B cell (primary cell): Measurements from ENCODE around the gene DEAF1. TPM values are rescaled to one million over a fixed set of nuclear protein-coding genes. Genes with fewer than 3 reads are reported as not detected.
A peak's percentile ranks its signal among the peaks of the same experiment; 100 is the strongest.

Experiments used
- ATAC-seq: fragments of 200-7000 bp; cut with Tn5 transposase; one replicate; pipeline ENCODE4 v1.10.0; 2021; ENCODE audit warnings: low read depth, mild to moderate bottlenecking, moderate number of reproducible peaks, moderate library complexity
- CTCF ChIA-PET: fragments of 350-600 bp; sonication (Branson Sonifier 250); formaldehyde crosslinking; loops from one replicate; lab custom pipeline; 2021; ENCODE audit warnings: antibody characterized with exemption, inconsistent platforms; lab: Charles Lee
- POLR2A ChIA-PET: fragments of 350-600 bp; sonication (Branson Sonifier 250); formaldehyde crosslinking; loops from one replicate; lab custom pipeline; 2021; ENCODE audit warnings: antibody characterized with exemption; lab: Charles Lee
- DNase-seq: peaks from one replicate; pipeline ENCODE4 v3.0.0; 2013
- H2AFZ ChIP-seq: 2 replicates; pipeline ENCODE4 v1.6.1; 2012; ENCODE audit warnings: mild to moderate bottlenecking, low read depth, low read length; ENCODE audit not compliant: insufficient read depth, poor library complexity, severe bottlenecking
- H3K27ac ChIP-seq, 2 donors: 1 replicate in 1 of 2; 2 replicates in 1 of 2; pipeline ENCODE4 v1.5.1; 2012 to 2013; ENCODE audit warnings: low read length in 2 of 2, mild to moderate bottlenecking in 2 of 2, moderate library complexity in 1 of 2
- H3K27me3 ChIP-seq, 4 experiments: fragments of 200-600 bp in 1 of 4; sonication (generic) in 1 of 4; replicated peaks in 1 of 4; 1 replicate in 2 of 4; 2 replicates in 2 of 4; pipeline versions ENCODE4 v1.6.1 to v1.7.0; 2013 to 2016; ENCODE audit warnings: low read length in 3 of 4, mild to moderate bottlenecking in 2 of 4, mixed read lengths in 1 of 4, moderate library complexity in 1 of 4; ENCODE audit not compliant: insufficient read depth in 4 of 4, control insufficient read depth in 3 of 4; ENCODE audit errors: control extremely low read depth in 1 of 4
- H3K36me3 ChIP-seq, 2 experiments: replicated peaks in 1 of 2; 1 replicate in 1 of 2; 2 replicates in 1 of 2; pipeline versions ENCODE4 v1.6.1 to v1.7.1; 2013; ENCODE audit warnings: low read length in 1 of 2; ENCODE audit not compliant: insufficient read depth in 2 of 2, control insufficient read depth in 1 of 2; ENCODE audit errors: control extremely low read depth in 1 of 2, extremely low read depth in 1 of 2
- H3K4me1 ChIP-seq, 2 donors: fragments of 200-600 bp in 1 of 2; sonication (generic) in 1 of 2; 1 replicate in 1 of 2; 2 replicates in 1 of 2; pipeline versions ENCODE4 v1.5.1 to v1.6.1; 2013 to 2017; ENCODE audit warnings: low read length in 2 of 2; ENCODE audit not compliant: control insufficient read depth in 2 of 2, insufficient read depth in 2 of 2
- H3K4me2 ChIP-seq: replicated peaks from 2 replicates; pipeline ENCODE3; 2012; ENCODE audit warnings: mild to moderate bottlenecking, low read depth, low read length; ENCODE audit not compliant: poor library complexity, severe bottlenecking
- H3K4me3 ChIP-seq, 5 experiments: fragments of 200-600 bp in 1 of 5; sonication (generic) in 1 of 5; 1 replicate in 3 of 5; 2 replicates in 2 of 5; pipeline versions ENCODE4 v1.5.1 to v1.7.0; 2011 to 2016; ENCODE audit warnings: low read length in 4 of 5, mild to moderate bottlenecking in 4 of 5, low read depth in 2 of 5, control low read depth in 1 of 5, moderate library complexity in 1 of 5; ENCODE audit not compliant: insufficient read depth in 1 of 5; ENCODE audit errors: control extremely low read depth in 1 of 5, extremely low read depth in 1 of 5
- H3K79me2 ChIP-seq: fragments of 200-600 bp; sonication (generic); one replicate; pipeline ENCODE4 v1.6.0; 2016; ENCODE audit warnings: low read length; ENCODE audit not compliant: control insufficient read depth, insufficient read depth
- H3K9ac ChIP-seq: fragments of 200-600 bp; sonication (generic); 2 replicates; pipeline ENCODE4 v1.6.1; 2017; ENCODE audit warnings: mild to moderate bottlenecking, low read length, moderate library complexity
- H3K9me3 ChIP-seq, 3 donors: one replicate each; pipeline versions ENCODE4 v1.6.1 to v1.7.1; 2013; ENCODE audit warnings: low read length in 2 of 3; ENCODE audit not compliant: control insufficient read depth in 2 of 3, insufficient read depth in 1 of 3; ENCODE audit errors: control extremely low read depth in 1 of 3
- H4K20me1 ChIP-seq: 2 replicates; pipeline ENCODE4 v1.6.0; 2012; ENCODE audit warnings: mild to moderate bottlenecking, low read length; ENCODE audit not compliant: insufficient read depth, control insufficient read depth, poor library complexity, severe bottlenecking
- H3K27ac Mint-ChIP-seq: one replicate; pipeline ENCODE4 v1.8.0; 2021; ENCODE audit warnings: mixed read lengths
- H3K27me3 Mint-ChIP-seq: one replicate; pipeline ENCODE4 v1.8.0; 2021; ENCODE audit warnings: mixed read lengths
- H3K4me1 Mint-ChIP-seq: one replicate; pipeline ENCODE4 v1.8.0; 2021; ENCODE audit warnings: mixed read lengths
- H3K4me3 Mint-ChIP-seq: one replicate; pipeline ENCODE4 v1.8.0; 2021; ENCODE audit warnings: mixed read lengths
- H3K9me3 Mint-ChIP-seq: one replicate; pipeline ENCODE4 v1.8.0; 2022; ENCODE audit warnings: mixed read lengths; ENCODE audit not compliant: insufficient read depth
- EZH2 ChIP-seq: IDR thresholded peaks from 2 replicates; pipeline ENCODE4 v1.6.1; 2012; ENCODE audit warnings: borderline replicate concordance, low read depth, mild to moderate bottlenecking, moderate library complexity, low read length; ENCODE audit not compliant: insufficient read depth, poor library complexity, severe bottlenecking
- WGBS: methylation state at CpG from one replicate; pipeline ENCODE4 v1.1.5; 2013; ENCODE audit warnings: missing lambda C conversion rate; ENCODE audit not compliant: insufficient coverage; 5-methylcytosine and 5-hydroxymethylcytosine counted together
- intact Hi-C: fragments of 100-400 bp; cut with micrococcal nuclease; formaldehyde crosslinking; loops from one replicate; pipeline ENCODE4 v1.10.0; 2022
- polyA plus RNA-seq: library from polyadenylated mRNA; depleted of rRNA; stranded (reverse); fragments of >200 nt; gene quantifications from 2 replicates; pipeline ENCODE4 v1.2.3, GENCODE V29; 2012
- total RNA-seq, 2 donors: library from RNA; stranded (reverse); fragments of 120-200 nt in 1 of 2; gene quantifications; 1 replicate in 1 of 2; 2 replicates in 1 of 2; pipeline versions ENCODE4 v1.2.3 to v1.2.4, GENCODE V29; 2013 to 2022
- TF ChIP-seq, protein P1 (sequence below): fragments of 200-600 bp; IDR thresholded peaks from one replicate; pipeline ENCODE4 v1.8.0; 2022; ENCODE audit warnings: antibody characterized with exemption, mild to moderate bottlenecking

DEAF1 gene
- total and polyA plus RNA-seq, 2 donors (not counting 1 experiment from before 2014, with no cell fraction given): 31.8 to 53.6 TPM

DNA sequence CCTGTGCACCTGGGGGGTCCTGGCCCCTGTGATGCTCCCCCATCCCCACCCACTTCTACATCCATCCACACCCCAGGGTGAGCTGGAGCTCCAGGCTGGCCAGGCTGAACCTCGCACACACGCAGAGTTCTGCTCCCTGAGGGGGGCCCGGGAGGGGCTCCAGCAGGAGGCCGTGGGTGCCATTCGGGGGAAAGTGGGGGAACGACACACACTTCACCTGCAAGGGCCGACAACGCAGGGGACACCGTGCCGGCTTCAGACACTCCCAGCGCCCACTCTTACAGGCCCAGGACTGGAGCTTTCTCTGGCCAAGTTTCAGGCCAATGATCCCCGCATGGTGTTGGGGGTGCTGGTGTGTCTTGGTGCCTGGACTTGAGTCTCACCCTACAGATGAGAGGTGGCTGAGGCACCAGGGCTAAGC, 32.3 kb upstream of the DEAF1 start:
- H3K9me3 ChIP-seq: no peaks in the 10 kb centered on the region
- H3K9me3 Mint-ChIP-seq: no peaks in the 10 kb centered on the region
- WGBS: 98% methylated on average over 12 of the region's 12 CpGs
- no peak overlapping the region for H3K4me3 Mint-ChIP-seq
- H2AFZ ChIP-seq: no peak overlapping the region
- H3K36me3 ChIP-seq: no peaks in the 10 kb centered on the region
- no peak for TF ChIP-seq EZH2
- TF ChIP-seq, protein P1, sequence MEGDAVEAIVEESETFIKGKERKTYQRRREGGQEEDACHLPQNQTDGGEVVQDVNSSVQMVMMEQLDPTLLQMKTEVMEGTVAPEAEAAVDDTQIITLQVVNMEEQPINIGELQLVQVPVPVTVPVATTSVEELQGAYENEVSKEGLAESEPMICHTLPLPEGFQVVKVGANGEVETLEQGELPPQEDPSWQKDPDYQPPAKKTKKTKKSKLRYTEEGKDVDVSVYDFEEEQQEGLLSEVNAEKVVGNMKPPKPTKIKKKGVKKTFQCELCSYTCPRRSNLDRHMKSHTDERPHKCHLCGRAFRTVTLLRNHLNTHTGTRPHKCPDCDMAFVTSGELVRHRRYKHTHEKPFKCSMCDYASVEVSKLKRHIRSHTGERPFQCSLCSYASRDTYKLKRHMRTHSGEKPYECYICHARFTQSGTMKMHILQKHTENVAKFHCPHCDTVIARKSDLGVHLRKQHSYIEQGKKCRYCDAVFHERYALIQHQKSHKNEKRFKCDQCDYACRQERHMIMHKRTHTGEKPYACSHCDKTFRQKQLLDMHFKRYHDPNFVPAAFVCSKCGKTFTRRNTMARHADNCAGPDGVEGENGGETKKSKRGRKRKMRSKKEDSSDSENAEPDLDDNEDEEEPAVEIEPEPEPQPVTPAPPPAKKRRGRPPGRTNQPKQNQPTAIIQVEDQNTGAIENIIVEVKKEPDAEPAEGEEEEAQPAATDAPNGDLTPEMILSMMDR: no peak
- ATAC-seq (no peak), DNase-seq (peak; percentile 32)
- H3K27ac ChIP-seq: no peak overlapping the region
- ChIA-PET POLR2A (interaction anchor here (1.6 to 8.2 kb wide), 2 partner anchors 32 to 192 kb away, joined by 4 to 105 read pairs; partner anchors contain the start of genes DEAF1, HRAS and TMEM80), CTCF (interaction anchor here (0.7 to 8.2 kb wide), 10 partner anchors 13 to 172 kb away, joined by 3 to 104 read pairs (median 7); partner anchors contain the start of genes DEAF1, TALDO1 and TMEM80)
- peaks cover 5% of the 10 kb centered on the region for H3K27me3 Mint-ChIP-seq
- no peak overlapping the region for H3K27ac Mint-ChIP-seq
- no peaks in the 10 kb centered on the region for H3K79me2 ChIP-seq
- H3K27me3 ChIP-seq: peaks cover 0 to 25% (median 0%) of the 10 kb centered on the region in 4 experiments
- peaks cover 15% of the 10 kb centered on the region for H3K4me1 Mint-ChIP-seq
- peaks cover 17 to 35% of the 10 kb centered on the region in 2 donors for H3K4me1 ChIP-seq
- intact Hi-C loops: loop anchor here (5.0 to 10.0 kb wide), 2 partner anchors 70 to 112 kb away; partner anchors contain the start of genes IRF7 and SLC25A22
- peaks cover 9% of the 10 kb centered on the region for H4K20me1 ChIP-seq
- H3K4me2 ChIP-seq: peak overlapping the region; percentile 94
- H3K9ac ChIP-seq: no peak overlapping the region
- no peak overlapping the region for H3K4me3 ChIP-seq
